ENCODE results near the gene C11orf21.

- TF ChIP-seq CTCF (IDR thresholded peaks at IDR 0.05) (no peak), POLR2AphosphoS5 (IDR thresholded peaks at IDR 0.05) (no peak), POLR2A (IDR thresholded peaks at IDR 0.05) (no peak)
Measured at GRCh38 chr11:2294926-2295290, 6.8 kb downstream of the C11orf21 start.
